Neural cell (in vitro differentiated cells): Measurements from ENCODE around the gene ARHGAP6. TPM values are rescaled to one million over a fixed set of nuclear protein-coding genes. Genes with fewer than 3 reads are reported as not detected.
"Not testable (repeated sequence)": the region's sequence is repeated elsewhere in the genome, so short reads cannot be mapped to it uniquely, and the experiment has no call there.

Experiments used
- H2AFZ ChIP-seq: fragments of 200-600, 300-800 bp; sonication (generic), shearing (Covaris generic); 2 replicates; pipeline ENCODE4 v1.6.0; 2014; ENCODE audit warnings: low read depth, mild to moderate bottlenecking, antibody characterized with exemption, low read length, moderate library complexity
- H3F3A ChIP-seq: fragments of 200-600 bp; shearing (Covaris generic); 2 replicates; pipeline ENCODE4 v1.6.1; 2016; ENCODE audit warnings: mild to moderate bottlenecking, moderate library complexity, mixed read lengths, antibody characterized with exemption, low read length; ENCODE audit not compliant: insufficient read depth, poor library complexity, severe bottlenecking
- H3K27ac ChIP-seq: fragments of 200-600, 300-800 bp; sonication (generic), shearing (Covaris generic); 2 replicates; pipeline ENCODE4 v1.5.1; 2014; ENCODE audit warnings: mild to moderate bottlenecking, low read length, moderate library complexity
- H3K27me3 ChIP-seq: fragments of 300-800, 200-600 bp; sonication (generic), shearing (Covaris generic); 2 replicates; pipeline ENCODE4 v1.6.0; 2014; ENCODE audit warnings: mild to moderate bottlenecking, low read depth, low read length, moderate library complexity; ENCODE audit not compliant: insufficient read depth
- H3K36me3 ChIP-seq: fragments of 300-800, 200-600 bp; sonication (generic), shearing (Covaris generic); 2 replicates; pipeline ENCODE4 v1.5.1; 2014; ENCODE audit warnings: mild to moderate bottlenecking, antibody characterized with exemption, low read length, moderate library complexity; ENCODE audit not compliant: insufficient read depth
- H3K4me2 ChIP-seq: fragments of 300-800, 200-600 bp; sonication (generic), shearing (Covaris generic); 2 replicates; pipeline ENCODE4 v1.6.0; 2014; ENCODE audit warnings: mild to moderate bottlenecking, low read length
- H3K4me3 ChIP-seq: fragments of 300-800, 200-600 bp; sonication (generic), shearing (Covaris generic); 2 replicates; pipeline ENCODE4 v1.5.1; 2014; ENCODE audit warnings: mild to moderate bottlenecking, low read length, moderate library complexity
- H3K79me2 ChIP-seq: fragments of 200-600 bp; shearing (Covaris generic); replicated peaks from 2 replicates; pipeline ENCODE4 v1.6.0; 2014; ENCODE audit warnings: mild to moderate bottlenecking, low read length, moderate library complexity; ENCODE audit not compliant: insufficient read depth
- H3K9ac ChIP-seq: fragments of 300-800, 200-600 bp; sonication (generic), shearing (Covaris generic); 2 replicates; pipeline ENCODE4 v1.6.1; 2016; ENCODE audit warnings: mild to moderate bottlenecking, low read length, mixed read lengths
- H3K9me2 ChIP-seq: fragments of 200-600 bp; shearing (Covaris generic); 2 replicates; pipeline ENCODE4 v1.6.1; 2016; ENCODE audit warnings: mild to moderate bottlenecking, low read length, mixed read lengths; ENCODE audit not compliant: insufficient read depth
- H3K9me3 ChIP-seq: fragments of 200-600, 300-800 bp; sonication (generic), shearing (Covaris generic); 2 replicates; pipeline ENCODE4 v1.6.1; 2016; ENCODE audit warnings: mild to moderate bottlenecking, mixed run types, low read length, moderate library complexity, mixed read lengths
- H4K20me1 ChIP-seq: fragments of 200-600 bp; shearing (Covaris generic); 2 replicates; pipeline ENCODE4 v1.6.1; 2016; ENCODE audit warnings: mild to moderate bottlenecking, mixed run types; ENCODE audit not compliant: insufficient read depth
- EP300 ChIP-seq: fragments of 450-650 bp; conservative IDR thresholded peaks from 2 replicates; pipeline ENCODE4 v1.6.1; 2014; ENCODE audit warnings: antibody characterized with exemption, mild to moderate bottlenecking, moderate library complexity; ENCODE audit not compliant: poor library complexity, severe bottlenecking
- EZH2 ChIP-seq: fragments of 200-600, 300-800 bp; shearing (Covaris generic), sonication (generic); IDR thresholded peaks from 2 replicates; pipeline ENCODE4 v1.6.1; 2014; ENCODE audit warnings: antibody characterized with exemption, low read length, borderline replicate concordance, mild to moderate bottlenecking; ENCODE audit not compliant: insufficient read depth, poor library complexity, severe bottlenecking
- MXI1 ChIP-seq: fragments of 450-650 bp; conservative IDR thresholded peaks from 2 replicates; pipeline ENCODE4 v1.6.1; 2014; ENCODE audit warnings: antibody characterized with exemption, mild to moderate bottlenecking; ENCODE audit not compliant: poor library complexity, severe bottlenecking
- POLR2AphosphoS5 ChIP-seq: IDR thresholded peaks from 2 replicates; pipeline ENCODE4 v1.6.1; 2012
- RAD21 ChIP-seq: fragments of 450-650 bp; conservative IDR thresholded peaks from 2 replicates; pipeline ENCODE4 v1.6.1; 2014; ENCODE audit warnings: antibody characterized with exemption, mild to moderate bottlenecking, moderate library complexity
- SMC3 ChIP-seq: fragments of 450-650 bp; conservative IDR thresholded peaks from 2 replicates; pipeline ENCODE4 v1.6.1; 2014; ENCODE audit warnings: antibody characterized with exemption, mild to moderate bottlenecking, moderate library complexity; ENCODE audit not compliant: poor library complexity
- TAF1 ChIP-seq: IDR thresholded peaks from 2 replicates; pipeline ENCODE4 v1.6.1; 2012; ENCODE audit warnings: low read depth
- polyA plus RNA-seq: library from polyadenylated mRNA; depleted of rRNA; stranded (reverse); fragments of >200 nt; gene quantifications from 2 replicates; pipeline ENCODE4 v1.2.3, GENCODE V29; 2014
- TF ChIP-seq, protein P1 (sequence below): IDR thresholded peaks from 2 replicates; pipeline ENCODE4 v1.6.1; 2012; ENCODE audit warnings: borderline replicate concordance
- TF ChIP-seq, protein P2 (sequence below): fragments of 450-650 bp; IDR thresholded peaks from 2 replicates; pipeline ENCODE4 v1.5.1; 2014; ENCODE audit warnings: antibody characterized with exemption, mild to moderate bottlenecking, moderate library complexity; ENCODE audit not compliant: poor library complexity, severe bottlenecking

The ARHGAP6 gene
- polyA plus RNA-seq, 1 donor from 2014 or later = 0.40 TPM

DNA sequence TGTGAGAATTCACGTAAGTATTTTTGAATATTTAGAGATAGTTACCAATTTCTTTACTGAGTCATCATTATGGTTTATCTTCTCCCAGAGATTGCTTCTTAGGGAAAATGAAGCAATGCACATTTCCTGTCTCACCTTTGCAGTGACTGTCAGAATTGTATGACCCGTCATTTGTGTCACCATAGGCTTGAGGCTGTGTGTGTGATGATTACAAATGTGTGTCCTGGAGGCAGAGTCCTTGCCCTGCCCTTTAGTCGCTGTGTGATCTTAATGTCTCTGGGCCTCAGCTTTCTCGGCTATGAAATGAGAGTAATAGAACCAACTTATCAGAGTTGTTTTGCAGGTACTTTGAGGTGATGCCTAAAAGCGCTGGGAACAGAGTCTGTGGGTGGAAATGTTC is 540.7 kb downstream of the ARHGAP6 start:
- Histone ChIP-seq H4K20me1 (no peaks in the 10 kb centered on the region), H3K79me2 (no peaks in the 10 kb centered on the region), H2AFZ (no peak overlapping the region), H3F3A (no peaks in the 10 kb centered on the region), H3K9me2 (no peaks in the 10 kb centered on the region), H3K36me3 (no peaks in the 10 kb centered on the region), H3K4me2 (no peak overlapping the region), H3K27ac (no peak overlapping the region), H3K9me3 (no peaks in the 10 kb centered on the region), H3K27me3 (no peaks in the 10 kb centered on the region), H3K9ac (no peak overlapping the region), H3K4me3 (no peak overlapping the region)
- TF ChIP-seq POLR2AphosphoS5 (no peak), TAF1 (no peak), EP300 (no peak), RAD21 (no peak), EZH2 (no peak), MXI1 (no peak)
- TF ChIP-seq, protein P1, sequence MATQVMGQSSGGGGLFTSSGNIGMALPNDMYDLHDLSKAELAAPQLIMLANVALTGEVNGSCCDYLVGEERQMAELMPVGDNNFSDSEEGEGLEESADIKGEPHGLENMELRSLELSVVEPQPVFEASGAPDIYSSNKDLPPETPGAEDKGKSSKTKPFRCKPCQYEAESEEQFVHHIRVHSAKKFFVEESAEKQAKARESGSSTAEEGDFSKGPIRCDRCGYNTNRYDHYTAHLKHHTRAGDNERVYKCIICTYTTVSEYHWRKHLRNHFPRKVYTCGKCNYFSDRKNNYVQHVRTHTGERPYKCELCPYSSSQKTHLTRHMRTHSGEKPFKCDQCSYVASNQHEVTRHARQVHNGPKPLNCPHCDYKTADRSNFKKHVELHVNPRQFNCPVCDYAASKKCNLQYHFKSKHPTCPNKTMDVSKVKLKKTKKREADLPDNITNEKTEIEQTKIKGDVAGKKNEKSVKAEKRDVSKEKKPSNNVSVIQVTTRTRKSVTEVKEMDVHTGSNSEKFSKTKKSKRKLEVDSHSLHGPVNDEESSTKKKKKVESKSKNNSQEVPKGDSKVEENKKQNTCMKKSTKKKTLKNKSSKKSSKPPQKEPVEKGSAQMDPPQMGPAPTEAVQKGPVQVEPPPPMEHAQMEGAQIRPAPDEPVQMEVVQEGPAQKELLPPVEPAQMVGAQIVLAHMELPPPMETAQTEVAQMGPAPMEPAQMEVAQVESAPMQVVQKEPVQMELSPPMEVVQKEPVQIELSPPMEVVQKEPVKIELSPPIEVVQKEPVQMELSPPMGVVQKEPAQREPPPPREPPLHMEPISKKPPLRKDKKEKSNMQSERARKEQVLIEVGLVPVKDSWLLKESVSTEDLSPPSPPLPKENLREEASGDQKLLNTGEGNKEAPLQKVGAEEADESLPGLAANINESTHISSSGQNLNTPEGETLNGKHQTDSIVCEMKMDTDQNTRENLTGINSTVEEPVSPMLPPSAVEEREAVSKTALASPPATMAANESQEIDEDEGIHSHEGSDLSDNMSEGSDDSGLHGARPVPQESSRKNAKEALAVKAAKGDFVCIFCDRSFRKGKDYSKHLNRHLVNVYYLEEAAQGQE = no peak

DNA sequence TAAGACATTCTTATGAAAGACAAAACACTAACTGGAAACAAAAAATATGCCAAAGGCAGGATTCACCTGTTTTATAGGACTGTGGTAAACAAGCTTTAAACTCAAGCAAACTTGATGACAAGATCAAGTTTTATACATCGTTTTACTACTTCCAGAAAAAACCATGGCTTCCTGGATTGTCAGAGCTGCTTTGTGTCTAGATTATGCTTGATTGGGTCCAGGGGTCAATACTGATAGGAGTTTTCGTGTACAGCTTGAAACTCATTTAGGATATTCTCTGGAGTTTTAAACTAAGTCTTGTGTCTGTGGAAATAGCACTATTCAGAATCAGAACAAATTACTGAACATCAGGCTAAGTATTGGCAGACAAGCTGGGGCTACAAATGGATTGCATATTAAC is 541.6 kb downstream of the ARHGAP6 start:
- no peaks in the 10 kb centered on the region for H3K27me3 ChIP-seq
- no peak for TF ChIP-seq RAD21
- TF ChIP-seq EZH2 = no peak
- no peak for TF ChIP-seq TAF1
- no peak for TF ChIP-seq MXI1
- TF ChIP-seq POLR2AphosphoS5 = no peak
- TF ChIP-seq, protein P1 = no peak
- TF ChIP-seq, protein P2, sequence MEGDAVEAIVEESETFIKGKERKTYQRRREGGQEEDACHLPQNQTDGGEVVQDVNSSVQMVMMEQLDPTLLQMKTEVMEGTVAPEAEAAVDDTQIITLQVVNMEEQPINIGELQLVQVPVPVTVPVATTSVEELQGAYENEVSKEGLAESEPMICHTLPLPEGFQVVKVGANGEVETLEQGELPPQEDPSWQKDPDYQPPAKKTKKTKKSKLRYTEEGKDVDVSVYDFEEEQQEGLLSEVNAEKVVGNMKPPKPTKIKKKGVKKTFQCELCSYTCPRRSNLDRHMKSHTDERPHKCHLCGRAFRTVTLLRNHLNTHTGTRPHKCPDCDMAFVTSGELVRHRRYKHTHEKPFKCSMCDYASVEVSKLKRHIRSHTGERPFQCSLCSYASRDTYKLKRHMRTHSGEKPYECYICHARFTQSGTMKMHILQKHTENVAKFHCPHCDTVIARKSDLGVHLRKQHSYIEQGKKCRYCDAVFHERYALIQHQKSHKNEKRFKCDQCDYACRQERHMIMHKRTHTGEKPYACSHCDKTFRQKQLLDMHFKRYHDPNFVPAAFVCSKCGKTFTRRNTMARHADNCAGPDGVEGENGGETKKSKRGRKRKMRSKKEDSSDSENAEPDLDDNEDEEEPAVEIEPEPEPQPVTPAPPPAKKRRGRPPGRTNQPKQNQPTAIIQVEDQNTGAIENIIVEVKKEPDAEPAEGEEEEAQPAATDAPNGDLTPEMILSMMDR = no peak
- TF ChIP-seq EP300 = no peak
- TF ChIP-seq SMC3 = no peak
- no peaks in the 10 kb centered on the region for H3K9me2 ChIP-seq
- no peak overlapping the region for H3K27ac ChIP-seq
- no peaks in the 10 kb centered on the region for H4K20me1 ChIP-seq
- H2AFZ ChIP-seq = no peak overlapping the region
- no peaks in the 10 kb centered on the region for H3K79me2 ChIP-seq
- H3K36me3 ChIP-seq = no peaks in the 10 kb centered on the region
- H3K4me3 ChIP-seq = no peak overlapping the region
- no peaks in the 10 kb centered on the region for H3K9me3 ChIP-seq
- H3F3A ChIP-seq = no peaks in the 10 kb centered on the region
- no peak overlapping the region for H3K9ac ChIP-seq
- no peak overlapping the region for H3K4me2 ChIP-seq

DNA sequence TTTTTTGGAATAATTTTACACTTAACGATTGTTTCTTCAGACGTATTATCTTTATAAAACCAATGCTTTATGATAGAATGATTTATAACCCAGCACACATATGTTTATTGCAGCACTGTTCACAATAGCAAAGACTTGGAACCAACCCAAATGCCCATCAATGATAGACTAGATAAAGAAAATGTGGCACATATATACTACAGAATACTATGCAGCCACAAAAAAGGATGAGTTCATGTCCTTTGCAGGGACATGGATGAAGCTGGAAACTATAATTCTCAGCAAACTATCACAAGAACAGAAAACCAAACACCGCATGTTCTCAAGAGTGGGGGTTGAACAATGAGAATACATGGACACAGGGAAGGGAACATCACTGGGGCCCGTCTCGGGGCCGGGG is 542.6 kb downstream of the ARHGAP6 start:
- H3K9me3 ChIP-seq, H3F3A ChIP-seq, H3K36me3 ChIP-seq, H3K9ac ChIP-seq, H3K27me3 ChIP-seq, H3K4me2 ChIP-seq, H3K27ac ChIP-seq, H2AFZ ChIP-seq, H4K20me1 ChIP-seq, H3K4me3 ChIP-seq, H3K79me2 ChIP-seq, H3K9me2 ChIP-seq: not testable (repeated sequence)
